Smooth muscle cell (in vitro differentiated cells): ENCODE results near the gene ADPRHL1. TPM values are rescaled to one million over a fixed set of nuclear protein-coding genes. Genes with fewer than 3 reads are reported as not detected.
"Not testable (repeated sequence)": the region's sequence is repeated elsewhere in the genome, so short reads cannot be mapped to it uniquely, and the experiment has no call there.

Experiments used
- DNase-seq: peaks from one replicate; lab custom pipeline; 2025; ENCODE audit not compliant: unreplicated experiment; lab: John Stamatoyannopoulos, UW
- H2AFZ ChIP-seq: fragments of 200-600 bp; sonication (generic); 2 replicates; pipeline ENCODE4 v1.6.0; 2016; ENCODE audit warnings: antibody characterized with exemption, low read depth, mild to moderate bottlenecking
- H3F3A ChIP-seq: fragments of 200-600 bp; sonication (generic); 2 replicates; pipeline ENCODE4 v1.6.0; 2017; ENCODE audit warnings: antibody characterized with exemption, low read depth
- H3K27ac ChIP-seq: fragments of 200-600 bp; sonication (generic); 2 replicates; pipeline ENCODE4 v1.5.1; 2016; ENCODE audit warnings: low read depth, mild to moderate bottlenecking
- H3K27me3 ChIP-seq: fragments of 200-600 bp; sonication (generic); 2 replicates; pipeline ENCODE4 v1.6.1; 2016; ENCODE audit warnings: low read depth, mild to moderate bottlenecking
- H3K36me3 ChIP-seq: fragments of 200-600 bp; sonication (generic); 2 replicates; pipeline ENCODE4 v1.5.1; 2016; ENCODE audit warnings: low read depth
- H3K4me1 ChIP-seq: fragments of 200-600 bp; sonication (generic); 2 replicates; pipeline ENCODE4 v1.5.1; 2016; ENCODE audit warnings: low read depth
- H3K4me2 ChIP-seq: fragments of 200-600 bp; sonication (generic); 2 replicates; pipeline ENCODE4 v1.6.0; 2016; ENCODE audit warnings: mild to moderate bottlenecking
- H3K4me3 ChIP-seq: fragments of 200-600 bp; sonication (generic); 2 replicates; pipeline ENCODE4 v1.5.1; 2016; ENCODE audit warnings: mild to moderate bottlenecking
- H3K79me2 ChIP-seq: fragments of 200-600 bp; sonication (generic); 2 replicates; pipeline ENCODE4 v1.6.0; 2016; ENCODE audit warnings: low read depth, mild to moderate bottlenecking
- H3K9ac ChIP-seq: fragments of 200-600 bp; sonication (generic); 2 replicates; pipeline ENCODE4 v1.6.0; 2016; ENCODE audit warnings: low read depth
- H3K9me3 ChIP-seq: fragments of 200-600 bp; sonication (generic); replicated peaks from 2 replicates; pipeline ENCODE4 v1.5.1; 2016; ENCODE audit warnings: low read depth
- H4K20me1 ChIP-seq: fragments of 200-600 bp; sonication (generic); 2 replicates; pipeline ENCODE4 v1.6.0; 2016; ENCODE audit warnings: low read depth
- CTCF ChIP-seq: fragments of 200-600 bp; sonication (generic); IDR thresholded peaks from 2 replicates; pipeline ENCODE4 v1.5.1; 2017; ENCODE audit warnings: borderline replicate concordance, mild to moderate bottlenecking, antibody characterized with exemption; ENCODE audit not compliant: insufficient read depth, poor library complexity, severe bottlenecking
- WGBS: methylation state at CpG from one replicate; pipeline ENCODE4 v1.1.7; 2016; ENCODE audit warnings: low lambda C conversion rate; 5-methylcytosine and 5-hydroxymethylcytosine counted together
- polyA plus RNA-seq: library from polyadenylated mRNA; unstranded; fragments of >200 nt; fragmentation: Nextera tagmentation; extraction: Ambion mirVana; gene quantifications from 2 replicates; pipeline ENCODE4 v1.2.1, GENCODE V29; 2016
- total RNA-seq: library from RNA; depleted of rRNA; stranded (reverse); fragments of >200 nt; gene quantifications from 2 replicates; pipeline ENCODE4 v1.2.3, GENCODE V29; 2014

Gene ADPRHL1
- total and polyA plus RNA-seq, 2 experiments from 2014 or later = 0.18 to 1.2 TPM

GRCh38 chr13:113474179-113474578 lies 20.9 kb upstream of the ADPRHL1 start:
- Histone ChIP-seq H3F3A (no peaks in the 10 kb centered on the region), H3K9ac (no peak overlapping the region), H4K20me1 (peaks cover 2% of the 10 kb centered on the region), H3K4me1 (peaks cover 3% of the 10 kb centered on the region), H3K27me3 (no peaks in the 10 kb centered on the region), H3K4me3 (no peak overlapping the region), H3K79me2 (no peaks in the 10 kb centered on the region), H3K9me3 (no peaks in the 10 kb centered on the region), H2AFZ (no peak overlapping the region), H3K36me3 (peaks cover 16% of the 10 kb centered on the region), H3K27ac (no peak overlapping the region), H3K4me2 (no peak overlapping the region)
- WGBS = 89% methylated on average over 10 of the region's 10 CpGs
- DNase-seq = no peak
- no peak for TF ChIP-seq CTCF

GRCh38 chr13:113472355-113473025 lies 19.2 kb upstream of the ADPRHL1 start:
- H4K20me1 ChIP-seq = peaks cover 2% of the 10 kb centered on the region
- H3K9ac ChIP-seq = no peak overlapping the region
- H3K36me3 ChIP-seq = peaks cover 11% of the 10 kb centered on the region
- peaks cover 5% of the 10 kb centered on the region for H3K4me1 ChIP-seq
- no peak overlapping the region for H3K27ac ChIP-seq
- no peaks in the 10 kb centered on the region for H3K9me3 ChIP-seq
- no peaks in the 10 kb centered on the region for H3K79me2 ChIP-seq
- whole genome bisulfite sequencing = 86% methylated on average over 20 of the region's 28 CpGs
- no peak overlapping the region for H2AFZ ChIP-seq
- no peak for DNase-seq
- no peaks in the 10 kb centered on the region for H3K27me3 ChIP-seq
- TF ChIP-seq CTCF = no peak
- H3F3A ChIP-seq = no peaks in the 10 kb centered on the region
- no peak overlapping the region for H3K4me3 ChIP-seq
- no peak overlapping the region for H3K4me2 ChIP-seq

GRCh38 chr13:113471844-113472243 lies 18.6 kb upstream of the ADPRHL1 start:
- 94% methylated on average over 11 of the region's 11 CpGs for WGBS
- peaks cover 5% of the 10 kb centered on the region for H3K4me1 ChIP-seq
- no peak for DNase-seq

GRCh38 chr13:113470635-113471163 lies 17.4 kb upstream of the ADPRHL1 start:
- not testable (repeated sequence) for H3K4me3 ChIP-seq, DNase-seq, H3K4me2 ChIP-seq, H3K79me2 ChIP-seq, H3K4me1 ChIP-seq, H3K36me3 ChIP-seq, H3K9ac ChIP-seq, H3K9me3 ChIP-seq, H3K27me3 ChIP-seq, H3F3A ChIP-seq, H3K27ac ChIP-seq, H4K20me1 ChIP-seq, H2AFZ ChIP-seq
- WGBS = 96% methylated on average over 4 of the region's 4 CpGs

More at GRCh38 chr13:113471844-113472243, 18.6 kb upstream of the ADPRHL1 start:
- H3K9me3 ChIP-seq = no peaks in the 10 kb centered on the region
- no peak for TF ChIP-seq CTCF
- no peaks in the 10 kb centered on the region for H3F3A ChIP-seq
- H3K4me2 ChIP-seq = no peak overlapping the region
- no peak overlapping the region for H3K4me3 ChIP-seq
- peaks cover 2% of the 10 kb centered on the region for H4K20me1 ChIP-seq
- no peaks in the 10 kb centered on the region for H3K79me2 ChIP-seq
- H2AFZ ChIP-seq = no peak overlapping the region
- H3K9ac ChIP-seq = no peak overlapping the region
- no peak overlapping the region for H3K27ac ChIP-seq
- H3K36me3 ChIP-seq = peaks cover 6% of the 10 kb centered on the region
- no peaks in the 10 kb centered on the region for H3K27me3 ChIP-seq
